ENCODE results near the gene GOLPH3. TPM values are rescaled to one million over a fixed set of nuclear protein-coding genes. Genes with fewer than 3 reads are reported as not detected.

Gene GOLPH3
- total RNA-seq, 1 donor from 2014 or later, result 60.1 TPM

GRCh38 chr5:32100230-32100629, 73.9 kb downstream of the GOLPH3 start:
- TF ChIP-seq CTCF (IDR thresholded peaks at IDR 0.05), result no peak
- ATAC-seq (ENCODE audit: low read depth), result no peak
- POLR2A ChIA-PET, result no interaction called here
- Mint-ChIP-seq H3K27me3 (no peaks in the 10 kb centered on the region), H3K4me3 (no peak overlapping the region), H3K4me1 (no peaks in the 10 kb centered on the region), H3K36me3 (ENCODE audit: low read depth) (peaks cover 49% of the 10 kb centered on the region), H3K9me3 (no peaks in the 10 kb centered on the region), H3K27ac (no peak overlapping the region)
- no peak for DNase-seq
- CTCF ChIA-PET, result no interaction called here
- intact Hi-C loops (cut with micrococcal nuclease), result no loop called here

GRCh38 chr5:32099486-32100035, 74.6 kb downstream of the GOLPH3 start:
- Mint-ChIP-seq H3K9me3 (no peaks in the 10 kb centered on the region), H3K27me3 (no peaks in the 10 kb centered on the region), H3K27ac (no peak overlapping the region), H3K36me3 (ENCODE audit: low read depth) (peaks cover 45% of the 10 kb centered on the region), H3K4me1 (no peaks in the 10 kb centered on the region), H3K4me3 (no peak overlapping the region)
- ChIA-PET CTCF (no interaction called here), POLR2A (no interaction called here)
- DNase-seq (no peak), ATAC-seq (ENCODE audit: low read depth) (no peak)
- intact Hi-C loops (cut with micrococcal nuclease), result no loop called here
- TF ChIP-seq CTCF (IDR thresholded peaks at IDR 0.05), result no peak

GRCh38 chr5:32098890-32099310, 75.2 kb downstream of the GOLPH3 start:
- CTCF ChIA-PET, result no interaction called here
- no peak overlapping the region for H3K27ac Mint-ChIP-seq
- POLR2A ChIA-PET, result no interaction called here
- ATAC-seq (ENCODE audit: low read depth), result no peak
- H3K9me3 Mint-ChIP-seq, result no peaks in the 10 kb centered on the region
- no peaks in the 10 kb centered on the region for H3K27me3 Mint-ChIP-seq
- no peak for DNase-seq
- intact Hi-C loops (cut with micrococcal nuclease), result no loop called here
- TF ChIP-seq CTCF (IDR thresholded peaks at IDR 0.05), result no peak
- peaks cover 44% of the 10 kb centered on the region for H3K36me3 Mint-ChIP-seq (ENCODE audit: low read depth)
- no peaks in the 10 kb centered on the region for H3K4me1 Mint-ChIP-seq
- no peak overlapping the region for H3K4me3 Mint-ChIP-seq

- Mint-ChIP-seq H3K4me3 (no peak overlapping the region), H3K27ac (no peak overlapping the region), H3K9me3 (no peaks in the 10 kb centered on the region), H3K36me3 (ENCODE audit: low read depth) (peaks cover 38% of the 10 kb centered on the region), H3K4me1 (peaks cover 1% of the 10 kb centered on the region), H3K27me3 (no peaks in the 10 kb centered on the region)
- DNase-seq (no peak), ATAC-seq (ENCODE audit: low read depth) (no peak)
- intact Hi-C loops (cut with micrococcal nuclease), result no loop called here
- ChIA-PET POLR2A (no interaction called here), CTCF (no interaction called here)
- TF ChIP-seq CTCF (IDR thresholded peaks at IDR 0.05), result no peak
These were observed 75.8 kb downstream of the GOLPH3 start for GRCh38 chr5:32098291-32098690.

GRCh38 chr5:32096891-32097595, 77.1 kb downstream of the GOLPH3 start:
- ATAC-seq (ENCODE audit: low read depth), result no peak
- Mint-ChIP-seq H3K4me3 (no peak overlapping the region), H3K27ac (no peak overlapping the region), H3K36me3 (ENCODE audit: low read depth) (peaks cover 28% of the 10 kb centered on the region), H3K4me1 (peaks cover 6% of the 10 kb centered on the region), H3K9me3 (no peaks in the 10 kb centered on the region), H3K27me3 (no peaks in the 10 kb centered on the region)
- intact Hi-C loops (cut with micrococcal nuclease), result no loop called here
- ChIA-PET CTCF (no interaction called here), POLR2A (no interaction called here)
- DNase-seq, result no peak
- no peak for TF ChIP-seq CTCF (IDR thresholded peaks at IDR 0.05)
